Caco-2 (cell line): ENCODE results near the gene LIPK. TPM values are rescaled to one million over a fixed set of nuclear protein-coding genes. Genes with fewer than 3 reads are reported as not detected.

Experiments
- BruUV-seq: library from RNA; stranded (reverse); fragments of 400-500 nt; replicated peaks from 2 replicates; lab custom pipeline; 2021; lab: Mats Ljungman, UMichigan
- CTCF ChIA-PET: fragments of 300-600 bp; sonication (Branson Sonifier 250); formaldehyde crosslinking; loops from one replicate; lab custom pipeline; 2022; ENCODE audit warnings: antibody characterized with exemption; lab: Charles Lee
- POLR2A ChIA-PET: fragments of 300-600 bp; sonication (Branson Sonifier 250); formaldehyde crosslinking; loops from one replicate; lab custom pipeline; 2022; ENCODE audit warnings: antibody characterized with exemption; lab: Charles Lee
- DNase-seq, 2 experiments: peaks; one replicate each; pipeline versions ENCODE4 v3.0.0 to v3.0.0-alpha.2; 2020 to 2022
- H3K27me3 ChIP-seq: replicated peaks from 2 replicates; pipeline ENCODE4 v1.6.0; 2011; ENCODE audit warnings: low read length; ENCODE audit not compliant: control insufficient read depth, insufficient read depth
- H3K36me3 ChIP-seq: 2 replicates; pipeline ENCODE4 v1.5.1; 2011; ENCODE audit warnings: low read length; ENCODE audit not compliant: control insufficient read depth, insufficient read depth
- H3K4me1 ChIP-seq: fragments of 250-450 bp; sonication (Bioruptor Pico); 2 replicates; pipeline ENCODE4 v1.5.1; 2020; ENCODE audit warnings: mild to moderate bottlenecking
- H3K4me3 ChIP-seq: 2 replicates; pipeline ENCODE4 v1.5.1; 2011; ENCODE audit warnings: low read depth, mild to moderate bottlenecking, control low read depth, low read length
- H3K9me3 ChIP-seq: fragments of 250-450 bp; sonication (Bioruptor Pico); 2 replicates; pipeline ENCODE4 v1.5.1; 2020; ENCODE audit warnings: mild to moderate bottlenecking, moderate library complexity
- H3K27ac Mint-ChIP-seq: one replicate; pipeline ENCODE4 v1.8.0; 2022; ENCODE audit warnings: mixed read lengths; ENCODE audit not compliant: unreplicated experiment
- H3K27me3 Mint-ChIP-seq: one replicate; pipeline ENCODE4 v1.8.0; 2022; ENCODE audit warnings: mixed read lengths; ENCODE audit not compliant: insufficient read depth, unreplicated experiment
- H3K36me3 Mint-ChIP-seq: one replicate; pipeline ENCODE4 v1.8.0; 2022; ENCODE audit warnings: mild to moderate bottlenecking, mixed read lengths; ENCODE audit not compliant: insufficient read depth, unreplicated experiment
- H3K4me1 Mint-ChIP-seq: one replicate; pipeline ENCODE4 v1.8.0; 2022; ENCODE audit warnings: low read depth, mixed read lengths; ENCODE audit not compliant: unreplicated experiment
- H3K4me3 Mint-ChIP-seq: one replicate; pipeline ENCODE4 v1.8.0; 2022; ENCODE audit warnings: mild to moderate bottlenecking, moderate library complexity, mixed read lengths; ENCODE audit not compliant: unreplicated experiment
- H3K9me3 Mint-ChIP-seq: one replicate; pipeline ENCODE4 v1.8.0; 2022; ENCODE audit warnings: mixed read lengths; ENCODE audit not compliant: unreplicated experiment
- CTCF ChIP-seq, 2 experiments: fragments of 200-600 bp in 1 of 2; IDR thresholded peaks; 1 replicate in 1 of 2; 2 replicates in 1 of 2; pipeline versions ENCODE4 v1.5.1 to v1.8.0; 2011 to 2022; ENCODE audit warnings: antibody characterized with exemption in 1 of 2, control low read depth in 1 of 2, inconsistent platforms in 1 of 2, low read depth in 1 of 2, low read length in 1 of 2, mild to moderate bottlenecking in 1 of 2, moderate library complexity in 1 of 2; ENCODE audit not compliant: insufficient read depth in 1 of 2, severe bottlenecking in 1 of 2, unreplicated experiment in 1 of 2
- intact Hi-C: fragments of 100-400 bp; cut with micrococcal nuclease; formaldehyde crosslinking; loops from one replicate; pipeline ENCODE4 v1.10.0; 2022; ENCODE audit not compliant: unreplicated experiment
- total RNA-seq: library from RNA; stranded (reverse); gene quantifications from 2 replicates; pipeline ENCODE4 v1.2.3, GENCODE V29; 2022

Gene LIPK
- total RNA-seq, 1 experiment from 2014 or later: not detected

- no TSS peak for BruUV-seq
- no peak within 1 kb of the TSS for H3K4me3 ChIP-seq
- H3K4me3 Mint-ChIP-seq: no peak within 1 kb of the TSS
- no peaks in the 10 kb centered on the region for H3K9me3 ChIP-seq
- H3K27me3 Mint-ChIP-seq: peaks cover 18% of the 10 kb centered on the region
- intact Hi-C loops: no loop called here
- H3K36me3 ChIP-seq: no peaks in the 10 kb centered on the region
- no peak for DNase-seq
- CTCF ChIA-PET: no interaction called here
- H3K9me3 Mint-ChIP-seq: no peaks in the 10 kb centered on the region
- no peaks in the 10 kb centered on the region for H3K27me3 ChIP-seq
- no peak within 1 kb of the TSS for H3K27ac Mint-ChIP-seq
- TF ChIP-seq CTCF (IDR thresholded peaks at IDR 0.05; ENCODE audit: insufficient read depth in 1 of 2, low read depth in 1 of 2, low read length in 1 of 2, severe bottlenecking in 1 of 2, unreplicated experiment in 1 of 2): no peak
- H3K36me3 Mint-ChIP-seq: no peaks in the 10 kb centered on the region
- POLR2A ChIA-PET: no interaction called here
- H3K4me1 ChIP-seq: no peaks in the 10 kb centered on the region
- no peaks in the 10 kb centered on the region for H3K4me1 Mint-ChIP-seq
Observed at GRCh38 chr10:88664142-88664541, 41.9 kb upstream of the LIPK start, which contains the start of gene LIPF. Gene LIPF (plus strand): TSS chr10:88664442. CDS start chr10:88667298, 2,856 bp downstream.

- H3K4me3 Mint-ChIP-seq: no peak overlapping the region
- CTCF ChIA-PET: no interaction called here
Observed at GRCh38 chr10:88668465-88668864, 37.6 kb upstream of the LIPK start.

GRCh38 chr10:88670497-88670896, 35.6 kb upstream of the LIPK start:
- DNase-seq: no peak
- peaks cover 16% of the 10 kb centered on the region for H3K27me3 Mint-ChIP-seq
- POLR2A ChIA-PET: no interaction called here
- H3K36me3 ChIP-seq: no peaks in the 10 kb centered on the region
- no peak overlapping the region for H3K4me3 Mint-ChIP-seq
- no peak for TF ChIP-seq CTCF (IDR thresholded peaks at IDR 0.05; ENCODE audit: insufficient read depth in 1 of 2, low read depth in 1 of 2, low read length in 1 of 2, severe bottlenecking in 1 of 2, unreplicated experiment in 1 of 2)
- H3K9me3 ChIP-seq: no peaks in the 10 kb centered on the region
- no peaks in the 10 kb centered on the region for H3K4me1 ChIP-seq
- no peaks in the 10 kb centered on the region for H3K36me3 Mint-ChIP-seq
- no TSS peak for BruUV-seq
- no peaks in the 10 kb centered on the region for H3K9me3 Mint-ChIP-seq
- H3K27ac Mint-ChIP-seq: no peak overlapping the region
- H3K4me1 Mint-ChIP-seq: no peaks in the 10 kb centered on the region
- no peaks in the 10 kb centered on the region for H3K27me3 ChIP-seq
- CTCF ChIA-PET: no interaction called here
- intact Hi-C loops: no loop called here
- H3K4me3 ChIP-seq: no peak overlapping the region

More at GRCh38 chr10:88668465-88668864, 37.6 kb upstream of the LIPK start:
- no peaks in the 10 kb centered on the region for H3K36me3 ChIP-seq
- no peaks in the 10 kb centered on the region for H3K36me3 Mint-ChIP-seq
- no peaks in the 10 kb centered on the region for H3K27me3 ChIP-seq
- TF ChIP-seq CTCF (IDR thresholded peaks at IDR 0.05; ENCODE audit: insufficient read depth in 1 of 2, low read depth in 1 of 2, low read length in 1 of 2, severe bottlenecking in 1 of 2, unreplicated experiment in 1 of 2): no peak
- no peaks in the 10 kb centered on the region for H3K9me3 Mint-ChIP-seq
- DNase-seq: no peak
- H3K4me3 ChIP-seq: no peak overlapping the region
- intact Hi-C loops: no loop called here
- no peaks in the 10 kb centered on the region for H3K4me1 ChIP-seq
- H3K27ac Mint-ChIP-seq: no peak overlapping the region
- no TSS peak for BruUV-seq
- peaks cover 12% of the 10 kb centered on the region for H3K27me3 Mint-ChIP-seq
- POLR2A ChIA-PET: no interaction called here
- no peaks in the 10 kb centered on the region for H3K4me1 Mint-ChIP-seq
- no peaks in the 10 kb centered on the region for H3K9me3 ChIP-seq
